Breast epithelium (tissue), 4 donors: Measurements from ENCODE around the gene PDE4D. TPM values are rescaled to one million over a fixed set of nuclear protein-coding genes. Genes with fewer than 3 reads are reported as not detected.
"Not testable (repeated sequence)": the region's sequence is repeated elsewhere in the genome, so short reads cannot be mapped to it uniquely, and the experiment has no call there.

ENCODE experiments used
- DNase-seq, 2 donors: peaks; one replicate each; pipeline ENCODE4 v3.0.0-alpha.2; 2019; ENCODE audit warnings: low spot score in 2 of 2
- H3K27ac ChIP-seq, 2 donors: fragments of 200-600 bp; sonication (generic) in 1 of 2; one replicate each; pipeline ENCODE4 v1.5.1; 2016 to 2019; ENCODE audit warnings: mild to moderate bottlenecking in 1 of 2
- H3K27me3 ChIP-seq, 2 donors: fragments of 200-600 bp; sonication (generic) in 1 of 2; one replicate each; pipeline versions ENCODE4 v1.5.1 to v1.6.0; 2017 to 2019; ENCODE audit warnings: control low read depth in 1 of 2, mild to moderate bottlenecking in 1 of 2
- H3K36me3 ChIP-seq: fragments of 200-600 bp; one replicate; pipeline ENCODE4 v1.5.1; 2019
- H3K4me1 ChIP-seq, 2 donors: fragments of 200-600 bp; sonication (generic); one replicate each; pipeline ENCODE4 v1.5.1; 2016 to 2019; ENCODE audit warnings: control low read depth in 1 of 2
- H3K4me3 ChIP-seq, 3 donors: fragments of 200-600 bp; sonication (generic); 1 replicate in 2 of 3; 2 replicates in 1 of 3; pipeline ENCODE4 v1.5.1; 2016 to 2019; ENCODE audit warnings: mild to moderate bottlenecking in 3 of 3, moderate library complexity in 2 of 3
- H3K9me3 ChIP-seq, 2 donors: fragments of 200-600 bp; sonication (generic) in 1 of 2; one replicate each; pipeline ENCODE4 v1.5.1; 2016 to 2019; ENCODE audit warnings: control low read depth in 1 of 2
- CTCF ChIP-seq, 3 donors: fragments of 450-650 bp; IDR thresholded peaks; one replicate each; pipeline ENCODE4 v1.5.1; 2016 to 2017; ENCODE audit warnings: antibody characterized with exemption in 3 of 3, mild to moderate bottlenecking in 3 of 3, moderate library complexity in 3 of 3
- POLR2A ChIP-seq: fragments of 450-650 bp; IDR thresholded peaks from one replicate; pipeline ENCODE4 v1.6.1; 2016; ENCODE audit warnings: antibody characterized with exemption, mild to moderate bottlenecking, moderate library complexity
- POLR2AphosphoS5 ChIP-seq, 3 donors: sonication (generic); formaldehyde crosslinking; IDR thresholded peaks; one replicate each; pipeline ENCODE4 v1.6.1; 2017; ENCODE audit warnings: antibody characterized with exemption in 3 of 3
- intact Hi-C: fragments of 100-400 bp; cut with DNase I; formaldehyde crosslinking; loops from one replicate; pipeline ENCODE4 v1.15.1; 2023; ENCODE audit warnings: low total_unique reads
- total RNA-seq, 3 donors: library from RNA; depleted of rRNA; stranded (reverse); fragments of >200 nt; gene quantifications; one replicate each; pipeline ENCODE4 v1.1.0, GENCODE V29; 2016

The PDE4D gene
- total RNA-seq, 3 donors from 2014 or later = 14.4 to 37.4 (median 28.2) TPM

GRCh38 chr5:59062986-59063683, 830.4 kb downstream of the PDE4D start:
- intact Hi-C loops = no loop called here
- TF ChIP-seq POLR2A (no peak), POLR2AphosphoS5 (IDR thresholded peaks at IDR 0.05) (peak in 1 of 3 donors; percentile 73)

GRCh38 chr5:59061377-59061776, 832.1 kb downstream of the PDE4D start:
- Histone ChIP-seq H3K27ac (no peak overlapping the region), H3K4me3 (no peak overlapping the region), H3K4me1 (no peaks in the 10 kb centered on the region), H3K36me3 (no peaks in the 10 kb centered on the region), H3K9me3 (no peaks in the 10 kb centered on the region), H3K27me3 (no peaks in the 10 kb centered on the region)
- no peak for DNase-seq
- intact Hi-C loops = no loop called here
- TF ChIP-seq POLR2AphosphoS5 (IDR thresholded peaks at IDR 0.05) (no peak), CTCF (IDR thresholded peaks at IDR 0.05) (no peak), POLR2A (no peak)

More at GRCh38 chr5:59062986-59063683, 830.4 kb downstream of the PDE4D start:
- Histone ChIP-seq H3K27ac (no peak overlapping the region), H3K4me3 (no peak overlapping the region), H3K9me3 (no peaks in the 10 kb centered on the region), H3K27me3 (no peaks in the 10 kb centered on the region), H3K4me1 (no peaks in the 10 kb centered on the region), H3K36me3 (no peaks in the 10 kb centered on the region)
- DNase-seq = no peak

- intact Hi-C loops = no loop called here
- Histone ChIP-seq H3K4me1 (no peaks in the 10 kb centered on the region), H3K36me3 (no peaks in the 10 kb centered on the region), H3K4me3 (no peak overlapping the region), H3K9me3 (no peaks in the 10 kb centered on the region), H3K27me3 (no peaks in the 10 kb centered on the region), H3K27ac (no peak overlapping the region)
- DNase-seq = no peak
- TF ChIP-seq POLR2AphosphoS5 (IDR thresholded peaks at IDR 0.05) = no peak
- TF ChIP-seq POLR2A = no peak
- TF ChIP-seq CTCF (IDR thresholded peaks at IDR 0.05) = no peak
Observed at GRCh38 chr5:59058969-59059687, 834.4 kb downstream of the PDE4D start.

GRCh38 chr5:59058237-59058636, 835.3 kb downstream of the PDE4D start:
- DNase-seq = no peak
- no peaks in the 10 kb centered on the region for H3K27me3 ChIP-seq
- TF ChIP-seq CTCF (IDR thresholded peaks at IDR 0.05) (no peak), POLR2AphosphoS5 (IDR thresholded peaks at IDR 0.05) (no peak), POLR2A (no peak)
- intact Hi-C loops = no loop called here
- no peak overlapping the region for H3K27ac ChIP-seq
- H3K36me3 ChIP-seq = no peaks in the 10 kb centered on the region
- no peak overlapping the region for H3K4me3 ChIP-seq
- no peaks in the 10 kb centered on the region for H3K9me3 ChIP-seq
- no peaks in the 10 kb centered on the region for H3K4me1 ChIP-seq

- H3K4me3 ChIP-seq, H3K27ac ChIP-seq: not testable (repeated sequence)
- intact Hi-C loops = loop anchor here (2.0 kb wide), 1 partner anchor 66 kb away; no protein-coding TSS in a partner anchor
Observed at GRCh38 chr5:59056599-59056998, 836.9 kb downstream of the PDE4D start.

More at GRCh38 chr5:59056599-59056998, 836.9 kb downstream of the PDE4D start:
- not testable (repeated sequence) for H3K9me3 ChIP-seq, H3K4me1 ChIP-seq, H3K27me3 ChIP-seq, H3K36me3 ChIP-seq, DNase-seq
